HUES64 (cell line): Measurements from ENCODE around the gene CACNA1B.

Experiments
- H3K27ac ChIP-seq: 2 replicates; pipeline ENCODE4 v1.7.0; 2013; ENCODE audit warnings: low read depth, low read length, inconsistent platforms
- H3K27me3 ChIP-seq: 2 replicates; pipeline ENCODE4 v1.6.1; 2013; ENCODE audit warnings: mild to moderate bottlenecking, low read length; ENCODE audit not compliant: insufficient read depth
- H3K36me3 ChIP-seq: 2 replicates; pipeline ENCODE4 v1.6.1; 2013; ENCODE audit warnings: mild to moderate bottlenecking, low read length; ENCODE audit not compliant: insufficient read depth
- H3K4me1 ChIP-seq: 2 replicates; pipeline ENCODE4 v1.6.1; 2013; ENCODE audit warnings: mild to moderate bottlenecking, low read length, moderate library complexity; ENCODE audit not compliant: insufficient read depth
- H3K4me3 ChIP-seq: 2 replicates; pipeline ENCODE4 v1.5.1; 2013; ENCODE audit warnings: mild to moderate bottlenecking, low read length, moderate library complexity
- H3K9ac ChIP-seq: 2 replicates; pipeline ENCODE4 v1.6.1; 2013; ENCODE audit warnings: mild to moderate bottlenecking, low read depth, low read length
- H3K9me3 ChIP-seq: 2 replicates; pipeline ENCODE4 v1.6.1; 2013; ENCODE audit warnings: low read depth, low read length; ENCODE audit not compliant: insufficient read depth
- WGBS: fragments of 150-250, 120-280 bp; methylation state at CpG from one replicate; pipeline ENCODE4 v1.1.7; 2013; ENCODE audit warnings: missing lambda C conversion rate; 5-methylcytosine and 5-hydroxymethylcytosine counted together

CACNA1B gene

GRCh38 chr9:137969685-137970084 is 92.1 kb downstream of the CACNA1B start:
- no peak overlapping the region for H3K27ac ChIP-seq
- 66% methylated on average over 3 of the region's 3 CpGs for WGBS
- H3K4me3 ChIP-seq: no peak overlapping the region
- no peaks in the 10 kb centered on the region for H3K4me1 ChIP-seq
- H3K9me3 ChIP-seq: no peaks in the 10 kb centered on the region
- no peaks in the 10 kb centered on the region; the same call in 1 of the 2 replicates for H3K36me3 ChIP-seq
- H3K27me3 ChIP-seq: no peaks in the 10 kb centered on the region
- H3K9ac ChIP-seq: no peak overlapping the region

GRCh38 chr9:137970098-137970497 is 92.5 kb downstream of the CACNA1B start:
- Histone ChIP-seq H3K27me3 (no peaks in the 10 kb centered on the region), H3K4me1 (no peaks in the 10 kb centered on the region), H3K9me3 (no peaks in the 10 kb centered on the region)

GRCh38 chr9:137970686-137971476 is 93.3 kb downstream of the CACNA1B start:
- no peaks in the 10 kb centered on the region; the same call in 1 of the 2 replicates for H3K36me3 ChIP-seq
- H3K4me3 ChIP-seq: no peak overlapping the region
- H3K9me3 ChIP-seq: no peaks in the 10 kb centered on the region
- no peak overlapping the region for H3K27ac ChIP-seq
- WGBS: 88% methylated on average over 18 of the region's 18 CpGs
- H3K4me1 ChIP-seq: no peaks in the 10 kb centered on the region
- H3K27me3 ChIP-seq: no peaks in the 10 kb centered on the region
- no peak overlapping the region for H3K9ac ChIP-seq

More at GRCh38 chr9:137970098-137970497, 92.5 kb downstream of the CACNA1B start:
- Histone ChIP-seq H3K4me3 (no peak overlapping the region), H3K36me3 (no peaks in the 10 kb centered on the region; the same call in 1 of the 2 replicates), H3K27ac (no peak overlapping the region), H3K9ac (no peak overlapping the region)

- H3K9ac ChIP-seq: no peak overlapping the region
- no peaks in the 10 kb centered on the region for H3K27me3 ChIP-seq
- 89% methylated on average over 16 of the region's 16 CpGs for WGBS
- no peaks in the 10 kb centered on the region for H3K9me3 ChIP-seq
- no peak overlapping the region for H3K27ac ChIP-seq
- no peak overlapping the region for H3K4me3 ChIP-seq
- no peaks in the 10 kb centered on the region for H3K4me1 ChIP-seq
- no peaks in the 10 kb centered on the region; the same call in 1 of the 2 replicates for H3K36me3 ChIP-seq
These were observed 94.0 kb downstream of the CACNA1B start for GRCh38 chr9:137971477-137972138.

- 83% methylated on average over 16 of the region's 16 CpGs for WGBS
- no peaks in the 10 kb centered on the region for H3K9me3 ChIP-seq
- no peak overlapping the region for H3K4me3 ChIP-seq
- no peak overlapping the region for H3K27ac ChIP-seq
- H3K36me3 ChIP-seq: no peaks in the 10 kb centered on the region; the same call in 1 of the 2 replicates
- H3K4me1 ChIP-seq: no peaks in the 10 kb centered on the region
- no peak overlapping the region for H3K9ac ChIP-seq
- H3K27me3 ChIP-seq: no peaks in the 10 kb centered on the region
These were observed 94.9 kb downstream of the CACNA1B start for GRCh38 chr9:137972355-137972987.

GRCh38 chr9:137972988-137973470 is 95.4 kb downstream of the CACNA1B start:
- Histone ChIP-seq H3K9ac (no peak overlapping the region), H3K9me3 (no peaks in the 10 kb centered on the region), H3K27ac (no peak overlapping the region), H3K27me3 (no peaks in the 10 kb centered on the region), H3K4me1 (no peaks in the 10 kb centered on the region), H3K36me3 (no peaks in the 10 kb centered on the region; the same call in 1 of the 2 replicates), H3K4me3 (no peak overlapping the region)
- 84% methylated on average over 13 of the region's 13 CpGs for WGBS

GRCh38 chr9:137973829-137974416 is 96.3 kb downstream of the CACNA1B start:
- H3K9me3 ChIP-seq: no peaks in the 10 kb centered on the region
- no peak overlapping the region for H3K4me3 ChIP-seq
- WGBS: 74% methylated on average over 10 of the region's 10 CpGs
- H3K4me1 ChIP-seq: no peaks in the 10 kb centered on the region
- H3K27ac ChIP-seq: no peak overlapping the region
- H3K9ac ChIP-seq: no peak overlapping the region
- H3K36me3 ChIP-seq: peaks cover 5% of the 10 kb centered on the region; the same call in 1 of the 2 replicates
- H3K27me3 ChIP-seq: no peaks in the 10 kb centered on the region

- 82% methylated on average over 15 of the region's 15 CpGs for WGBS
- H3K9me3 ChIP-seq: no peaks in the 10 kb centered on the region
These were observed 97.4 kb downstream of the CACNA1B start for GRCh38 chr9:137974746-137975526.

GRCh38 chr9:137975527-137975913 is 97.9 kb downstream of the CACNA1B start:
- Histone ChIP-seq H3K9me3 (no peaks in the 10 kb centered on the region), H3K27ac (no peak overlapping the region), H3K4me3 (no peak overlapping the region), H3K4me1 (no peaks in the 10 kb centered on the region), H3K36me3 (peaks cover 10% of the 10 kb centered on the region; the same call in 1 of the 2 replicates), H3K27me3 (no peaks in the 10 kb centered on the region), H3K9ac (no peak overlapping the region)
- WGBS: 82% methylated on average over 6 of the region's 6 CpGs

More at GRCh38 chr9:137974746-137975526, 97.4 kb downstream of the CACNA1B start:
- Histone ChIP-seq H3K9ac (no peak overlapping the region), H3K27ac (no peak overlapping the region), H3K36me3 (peaks cover 10% of the 10 kb centered on the region; the same call in 1 of the 2 replicates), H3K27me3 (no peaks in the 10 kb centered on the region), H3K4me3 (no peak overlapping the region), H3K4me1 (no peaks in the 10 kb centered on the region)

- no peak overlapping the region for H3K27ac ChIP-seq
- 79% methylated on average over 8 of the region's 8 CpGs for WGBS
These were observed 98.5 kb downstream of the CACNA1B start for GRCh38 chr9:137975936-137976565.

More at GRCh38 chr9:137975936-137976565, 98.5 kb downstream of the CACNA1B start:
- H3K27me3 ChIP-seq: no peaks in the 10 kb centered on the region
- H3K9me3 ChIP-seq: no peaks in the 10 kb centered on the region
- H3K4me1 ChIP-seq: no peaks in the 10 kb centered on the region
- H3K4me3 ChIP-seq: no peak overlapping the region
- peaks cover 10% of the 10 kb centered on the region; the same call in 1 of the 2 replicates for H3K36me3 ChIP-seq
- H3K9ac ChIP-seq: no peak overlapping the region
